ENCODE data around the gene SLFN14.

DNA sequence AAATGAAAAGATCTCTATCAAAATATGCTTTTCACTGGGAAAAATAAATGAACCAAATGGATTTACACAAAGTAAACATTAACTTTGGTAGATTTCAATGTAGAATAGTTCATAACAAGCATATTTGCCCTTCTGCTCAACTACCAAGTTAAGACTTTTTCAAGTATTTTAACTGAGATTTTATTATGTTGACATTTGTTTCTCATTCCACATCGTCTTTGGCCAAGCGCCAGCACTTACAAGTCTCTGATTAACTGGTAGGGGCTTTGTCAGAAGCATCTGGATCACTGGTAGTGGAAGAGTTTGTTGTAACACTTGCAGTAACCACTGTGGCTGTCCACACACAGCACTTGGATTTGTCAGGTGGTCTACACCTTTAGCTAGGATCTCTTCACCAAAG lies 46.1 kb downstream of the SLFN14 start:
- TF ChIP-seq, protein P1, sequence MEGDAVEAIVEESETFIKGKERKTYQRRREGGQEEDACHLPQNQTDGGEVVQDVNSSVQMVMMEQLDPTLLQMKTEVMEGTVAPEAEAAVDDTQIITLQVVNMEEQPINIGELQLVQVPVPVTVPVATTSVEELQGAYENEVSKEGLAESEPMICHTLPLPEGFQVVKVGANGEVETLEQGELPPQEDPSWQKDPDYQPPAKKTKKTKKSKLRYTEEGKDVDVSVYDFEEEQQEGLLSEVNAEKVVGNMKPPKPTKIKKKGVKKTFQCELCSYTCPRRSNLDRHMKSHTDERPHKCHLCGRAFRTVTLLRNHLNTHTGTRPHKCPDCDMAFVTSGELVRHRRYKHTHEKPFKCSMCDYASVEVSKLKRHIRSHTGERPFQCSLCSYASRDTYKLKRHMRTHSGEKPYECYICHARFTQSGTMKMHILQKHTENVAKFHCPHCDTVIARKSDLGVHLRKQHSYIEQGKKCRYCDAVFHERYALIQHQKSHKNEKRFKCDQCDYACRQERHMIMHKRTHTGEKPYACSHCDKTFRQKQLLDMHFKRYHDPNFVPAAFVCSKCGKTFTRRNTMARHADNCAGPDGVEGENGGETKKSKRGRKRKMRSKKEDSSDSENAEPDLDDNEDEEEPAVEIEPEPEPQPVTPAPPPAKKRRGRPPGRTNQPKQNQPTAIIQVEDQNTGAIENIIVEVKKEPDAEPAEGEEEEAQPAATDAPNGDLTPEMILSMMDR (conservative IDR thresholded peaks at IDR 0.05 in 1 of 2, IDR thresholded peaks at IDR 0.05 in 1 of 2; ENCODE audit: extremely low read depth in 1 of 2, insufficient read depth in 1 of 2, low read depth in 1 of 2, low read length in 2 of 2): no peak
- no peak for TF ChIP-seq EZH2 (IDR thresholded peaks at IDR 0.05; ENCODE audit: borderline replicate concordance, low read length)
